IMR-90 (cell line): ENCODE data around the gene NUPR1. TPM values are rescaled to one million over a fixed set of nuclear protein-coding genes. Genes with fewer than 3 reads are reported as not detected.
"Not testable (repeated sequence)": the region's sequence is repeated elsewhere in the genome, so short reads cannot be mapped to it uniquely, and the experiment has no call there.

Experiments
- ATAC-seq: fragments of 200-7000 bp; cut with Tn5 transposase; 2 replicates; pipeline ENCODE4 v1.9.1; 2020; ENCODE audit warnings: low read depth, mild to moderate bottlenecking, moderate library complexity
- BruUV-seq: library from RNA; stranded (reverse); fragments of 400-500 nt; replicated peaks from 2 replicates; lab custom pipeline; 2021; lab: Mats Ljungman, UMichigan
- CTCF ChIA-PET: fragments of 300-600 bp; formaldehyde crosslinking; extraction: SDS; loops from one replicate; lab custom pipeline; 2021; ENCODE audit warnings: antibody characterized with exemption; lab: Yijun Ruan, JAX
- POLR2A ChIA-PET: fragments of 300-600 bp; sonication (Branson Sonifier 250); formaldehyde crosslinking; loops from one replicate; lab custom pipeline; 2022; ENCODE audit warnings: antibody characterized with exemption; ENCODE audit not compliant: unreplicated experiment; lab: Charles Lee
- DNase-seq: peaks from one replicate; pipeline ENCODE4 v3.0.0; 2013
- H2AFZ ChIP-seq: replicated peaks from 2 replicates; pipeline ENCODE3; 2013; ENCODE audit warnings: low read length, mild to moderate bottlenecking; ENCODE audit not compliant: poor library complexity
- H2AK5ac ChIP-seq: 2 replicates; pipeline ENCODE4 v1.6.1; 2013; ENCODE audit warnings: low read depth, low read length, inconsistent platforms
- H2AK9ac ChIP-seq: replicated peaks from 2 replicates; pipeline ENCODE3; 2013; ENCODE audit warnings: mild to moderate bottlenecking, low read depth, low read length, moderate library complexity; ENCODE audit not compliant: poor library complexity
- H2BK120ac ChIP-seq: 2 replicates; pipeline ENCODE4 v1.6.1; 2013; ENCODE audit warnings: low read depth, low read length, inconsistent platforms
- H2BK15ac ChIP-seq: 3 replicates; pipeline ENCODE4 v1.6.1; 2013; ENCODE audit warnings: low read depth, low read length, inconsistent platforms
- H2BK20ac ChIP-seq: 2 replicates; pipeline ENCODE4 v1.6.1; 2013; ENCODE audit warnings: low read depth, mild to moderate bottlenecking, inconsistent platforms, low read length, moderate library complexity
- H2BK5ac ChIP-seq: 2 replicates; pipeline ENCODE4 v1.6.1; 2013; ENCODE audit warnings: mild to moderate bottlenecking, low read depth, low read length, inconsistent platforms; ENCODE audit not compliant: poor library complexity, severe bottlenecking
- H3K14ac ChIP-seq: replicated peaks from 2 replicates; pipeline ENCODE4 v1.6.1; 2013; ENCODE audit warnings: low read depth, low read length, inconsistent platforms
- H3K18ac ChIP-seq: 2 replicates; pipeline ENCODE4 v1.6.1; 2013; ENCODE audit warnings: low read depth, low read length, control low read depth
- H3K23ac ChIP-seq: 2 replicates; pipeline ENCODE4 v1.6.1; 2013; ENCODE audit warnings: low read depth, low read length, inconsistent platforms
- H3K27ac ChIP-seq: 2 replicates; pipeline ENCODE4 v1.5.1; 2013; ENCODE audit warnings: mild to moderate bottlenecking, control low read depth, low read length; ENCODE audit not compliant: insufficient read depth
- H3K27me3 ChIP-seq: 2 replicates; pipeline ENCODE4 v1.6.1; 2013; ENCODE audit warnings: low read length; ENCODE audit not compliant: control insufficient read depth, insufficient read depth
- H3K36me3 ChIP-seq: 2 replicates; pipeline ENCODE4 v1.6.1; 2013; ENCODE audit warnings: low read length, mixed read lengths; ENCODE audit not compliant: control insufficient read depth, insufficient read depth
- H3K4ac ChIP-seq: 2 replicates; pipeline ENCODE4 v1.6.1; 2013; ENCODE audit warnings: low read depth, low read length, inconsistent platforms
- H3K4me1 ChIP-seq: 2 replicates; pipeline ENCODE4 v1.6.1; 2013; ENCODE audit warnings: low read length, mixed read lengths; ENCODE audit not compliant: control insufficient read depth, insufficient read depth
- H3K4me2 ChIP-seq: 2 replicates; pipeline ENCODE4 v1.6.1; 2013; ENCODE audit warnings: low read depth, mild to moderate bottlenecking, control low read depth, low read length, moderate library complexity
- H3K4me3 ChIP-seq: 2 replicates; pipeline ENCODE4 v1.5.1; 2013; ENCODE audit warnings: low read depth, mild to moderate bottlenecking, control low read depth, low read length, moderate library complexity; ENCODE audit not compliant: insufficient read depth
- H3K56ac ChIP-seq: 2 replicates; pipeline ENCODE4 v1.6.1; 2013; ENCODE audit warnings: low read length, inconsistent platforms; ENCODE audit not compliant: insufficient read depth; ENCODE audit errors: extremely low read depth
- H3K79me1 ChIP-seq, 2 experiments: 2 replicates each; pipeline ENCODE4 v1.6.1; 2013; ENCODE audit warnings: low read length in 2 of 2, inconsistent platforms in 1 of 2, low read depth in 1 of 2
- H3K9ac ChIP-seq: 2 replicates; pipeline ENCODE4 v1.6.1; 2013; ENCODE audit warnings: low read depth, low read length, control low read depth
- H3K9me1 ChIP-seq: 2 replicates; pipeline ENCODE4 v1.6.1; 2013; ENCODE audit warnings: low read length, inconsistent platforms; ENCODE audit not compliant: insufficient read depth
- H3K9me3 ChIP-seq: 2 replicates; pipeline ENCODE4 v1.6.1; 2013; ENCODE audit warnings: low read length; ENCODE audit not compliant: control insufficient read depth, insufficient read depth
- H4K20me1 ChIP-seq: 2 replicates; pipeline ENCODE4 v1.6.1; 2013; ENCODE audit warnings: low read length, inconsistent platforms; ENCODE audit not compliant: insufficient read depth
- H4K5ac ChIP-seq: 2 replicates; pipeline ENCODE4 v1.6.1; 2013; ENCODE audit warnings: mild to moderate bottlenecking, low read depth, low read length, control low read depth
- H4K8ac ChIP-seq, 2 experiments: 2 replicates each; pipeline ENCODE4 v1.6.1; 2013; ENCODE audit warnings: low read depth in 2 of 2, low read length in 2 of 2, control low read depth in 1 of 2, inconsistent platforms in 1 of 2
- H4K91ac ChIP-seq: 2 replicates; pipeline ENCODE4 v1.6.1; 2013; ENCODE audit warnings: low read depth, low read length, inconsistent platforms; ENCODE audit not compliant: insufficient read depth
- WGBS, 2 experiments: methylation state at CpG; one replicate each; pipeline versions ENCODE4 v1.1.5 to v1.1.7; 2013; ENCODE audit warnings: missing lambda C conversion rate in 2 of 2; ENCODE audit not compliant: insufficient read length in 1 of 2; ENCODE audit errors: extremely low coverage in 2 of 2; 5-methylcytosine and 5-hydroxymethylcytosine counted together
- dilution Hi-C: fragments of 300-500 bp; cut with HindIII; formaldehyde crosslinking; loops from one replicate; pipeline ENCODE4 v1.14.3; 2018; ENCODE audit warnings: low sequenced_read_pairs; ENCODE audit not compliant: unreplicated experiment
- in situ Hi-C: fragments of 300-500 bp; cut with MboI; formaldehyde crosslinking; loops from 3 replicates; pipeline ENCODE4 v1.14.3; 2019; ENCODE audit warnings: low sequenced_read_pairs, inconsistent platforms, mixed read lengths
- intact Hi-C: fragments of 100-400 bp; cut with micrococcal nuclease; formaldehyde crosslinking; loops from 2 replicates; pipeline ENCODE4 v1.10.0; 2022
- polyA plus RNA-seq, 3 experiments: library from polyadenylated mRNA; depleted of rRNA; stranded (reverse); fragments of >200 nt; gene quantifications; 2 replicates each; pipeline ENCODE4 v1.2.3, GENCODE V29; 2012; ENCODE audit warnings: low replicate concordance in 1 of 3
- total RNA-seq: library from RNA; depleted of rRNA; stranded (reverse); fragments of >200 nt; gene quantifications from 2 replicates; pipeline ENCODE4 v1.2.3, GENCODE V29; 2012; rRNA removed

NUPR1 gene
- total and polyA plus RNA-seq, 2 of the 4 experiments (the other 2 are of a cell fraction), result 10.2 to 27.9 TPM

GRCh38 chr16:28483361-28483760, 55.4 kb downstream of the NUPR1 start:
- H3K4ac ChIP-seq, dilution Hi-C loops, H4K91ac ChIP-seq, H2AK9ac ChIP-seq, H3K9ac ChIP-seq, H3K14ac ChIP-seq, DNase-seq, H2AFZ ChIP-seq, H2BK20ac ChIP-seq, H3K4me3 ChIP-seq, H3K4me2 ChIP-seq, H2AK5ac ChIP-seq, H3K4me1 ChIP-seq, H3K27me3 ChIP-seq, H2BK15ac ChIP-seq, ATAC-seq, H3K27ac ChIP-seq, H2BK120ac ChIP-seq, H3K56ac ChIP-seq, H4K5ac ChIP-seq, H4K8ac ChIP-seq, BruUV-seq, H3K9me3 ChIP-seq, H2BK5ac ChIP-seq, H3K9me1 ChIP-seq, H4K20me1 ChIP-seq, in situ Hi-C loops, H3K18ac ChIP-seq, intact Hi-C loops, H3K23ac ChIP-seq, CTCF ChIA-PET, H3K79me1 ChIP-seq: not testable (repeated sequence)
- WGBS, 2 experiments, result 100% methylated on average over 2 of the region's 5 CpGs; no CpG with 5 or more reads in 1 of the 2 experiments
- POLR2A ChIA-PET, result interaction anchor here (0.6 kb wide), 1 partner anchor 1343 kb away, joined by 9 read pairs; no protein-coding TSS in a partner anchor
- peaks cover 30% of the 10 kb centered on the region for H3K36me3 ChIP-seq

Other genes starting within 250 kb of the NUPR1 start
- under 0.01 TPM in 1 of 2 replicates, not detected in the other for gene SBK1, start 246.4 kb downstream of the NUPR1 start, total RNA-seq
- 0.03 and 0.05 TPM in 2 replicates for gene SBK1, start 246.4 kb downstream of the NUPR1 start, polyA plus RNA-seq (2012; rRNA removed)
- gene NPIPB6, start 175.5 kb downstream of the NUPR1 start, total RNA-seq, result 0.18 and 0.56 TPM in 2 replicates
- 0.19 and 0.22 TPM in 2 replicates for gene NPIPB6, start 175.5 kb downstream of the NUPR1 start, polyA plus RNA-seq (2012; rRNA removed)
- 119 and 180 TPM in 2 replicates for gene EIF3CL, start 135.1 kb downstream of the NUPR1 start, total RNA-seq
- 143 and 153 TPM in 2 replicates for gene EIF3CL, start 135.1 kb downstream of the NUPR1 start, polyA plus RNA-seq (2012; rRNA removed)
- not detected in 2 replicates for gene NPIPB7, start 66.6 kb downstream of the NUPR1 start, total RNA-seq
- 0.10 TPM in 1 of 2 replicates, not detected in the other for gene NPIPB7, start 66.6 kb downstream of the NUPR1 start, polyA plus RNA-seq (2012; rRNA removed)
- 3.3 and 3.9 TPM in 2 replicates for gene CLN3, start 46.9 kb downstream of the NUPR1 start, total RNA-seq
- 15.9 TPM in 2 replicates for gene CLN3, start 46.9 kb downstream of the NUPR1 start, polyA plus RNA-seq (2012; rRNA removed)
- not detected in 2 replicates for gene APOBR, start 44.3 kb downstream of the NUPR1 start, total RNA-seq
- gene APOBR, start 44.3 kb downstream of the NUPR1 start, polyA plus RNA-seq (2012; rRNA removed), result not detected in 2 replicates
- not detected in 2 replicates for gene IL27, start 32.1 kb downstream of the NUPR1 start, total RNA-seq
- not detected in 2 replicates for gene IL27, start 32.1 kb downstream of the NUPR1 start, polyA plus RNA-seq (2012; rRNA removed)
- 7.2 and 7.7 TPM in 2 replicates for gene SGF29, start 14.9 kb upstream of the NUPR1 start, total RNA-seq
- 4.3 and 4.7 TPM in 2 replicates for gene SGF29, start 14.9 kb upstream of the NUPR1 start, polyA plus RNA-seq (2012; rRNA removed)
- gene SULT1A2, start 58.1 kb upstream of the NUPR1 start, total RNA-seq, result not detected in 2 replicates
- gene SULT1A2, start 58.1 kb upstream of the NUPR1 start, polyA plus RNA-seq (2012; rRNA removed), result 0.09 TPM in 1 of 2 replicates, not detected in the other
- 1.1 and 1.6 TPM in 2 replicates for gene SULT1A1, start 71.1 kb upstream of the NUPR1 start, total RNA-seq
- 1.1 and 1.2 TPM in 2 replicates for gene SULT1A1, start 71.1 kb upstream of the NUPR1 start, polyA plus RNA-seq (2012; rRNA removed)
- not detected in 2 replicates for gene NPIPB8, start 99.1 kb upstream of the NUPR1 start, total RNA-seq
- gene NPIPB8, start 99.1 kb upstream of the NUPR1 start, polyA plus RNA-seq (2012; rRNA removed), result not detected in 2 replicates
- 132 and 184 TPM in 2 replicates for gene EIF3C, start 172.5 kb upstream of the NUPR1 start, total RNA-seq
- gene EIF3C, start 172.5 kb upstream of the NUPR1 start, polyA plus RNA-seq (2012; rRNA removed), result 260 and 325 TPM in 2 replicates
- 0.56 TPM in 1 of 2 replicates, not detected in the other for gene NPIPB9, start 212.8 kb upstream of the NUPR1 start, total RNA-seq
- gene NPIPB9, start 212.8 kb upstream of the NUPR1 start, polyA plus RNA-seq (2012; rRNA removed), result 0.11 and 0.15 TPM in 2 replicates